K562 (cell line): ENCODE measurements around the gene CPZ. TPM values are rescaled to one million over a fixed set of nuclear protein-coding genes. Genes with fewer than 3 reads are reported as not detected.

Source experiments
- AFF4 ChIP-seq: sonication (generic); formaldehyde crosslinking; IDR thresholded peaks from 2 replicates; pipeline ENCODE4 v1.8.0; 2023; ENCODE audit warnings: mild to moderate bottlenecking, missing genetic modification reagents
- ARID2 ChIP-seq: fragments of 450-650 bp; IDR thresholded peaks from 2 replicates; pipeline ENCODE4 v1.6.1; 2017; ENCODE audit warnings: antibody characterized with exemption, mild to moderate bottlenecking
- CTCF ChIP-seq, 3 experiments: IDR thresholded peaks in 2 of 3; conservative IDR thresholded peaks in 1 of 3; 2 replicates each; pipeline ENCODE4 v1.5.1; 2011 to 2012; ENCODE audit warnings: low read length in 3 of 3, mild to moderate bottlenecking in 3 of 3, control low read depth in 2 of 3, improper control_type of control experiment in 1 of 3, inconsistent platforms in 1 of 3, low read depth in 1 of 3, mixed read lengths in 1 of 3, moderate library complexity in 1 of 3; ENCODE audit not compliant: insufficient read depth in 2 of 3
- ELK3 ChIP-seq: fragments of 450-650 bp; formaldehyde crosslinking; IDR thresholded peaks from 2 replicates; pipeline ENCODE4 v1.4.0; 2020; ENCODE audit warnings: mild to moderate bottlenecking
- HDAC1 ChIP-seq, 2 experiments: fragments of 450-650 bp; IDR thresholded peaks; 2 replicates each; pipeline ENCODE4 v1.6.1; 2016 to 2017; ENCODE audit warnings: inconsistent platforms in 1 of 2, mild to moderate bottlenecking in 1 of 2, moderate library complexity in 1 of 2
- HMGXB4 ChIP-seq: sonication (generic); formaldehyde crosslinking; IDR thresholded peaks from 2 replicates; pipeline ENCODE4 v1.8.1; 2023; ENCODE audit warnings: mild to moderate bottlenecking, missing genetic modification reagents
- HNRNPK ChIP-seq: fragments of 200-400 bp; formaldehyde crosslinking; IDR thresholded peaks from one replicate; pipeline ENCODE4 v1.6.1; 2018; ENCODE audit warnings: mild to moderate bottlenecking, low read depth, low read length; ENCODE audit not compliant: poor library complexity, severe bottlenecking
- NBN ChIP-seq: fragments of 450-650 bp; IDR thresholded peaks from 2 replicates; pipeline ENCODE4 v1.6.1; 2016; ENCODE audit warnings: low read depth, mild to moderate bottlenecking
- NCOR1 ChIP-seq: fragments of 450-650 bp; IDR thresholded peaks from 2 replicates; pipeline ENCODE4 v1.6.1; 2016; ENCODE audit warnings: mild to moderate bottlenecking, moderate library complexity
- NFE2 ChIP-seq: IDR thresholded peaks from 2 replicates; pipeline ENCODE4 v1.6.1; 2014; ENCODE audit warnings: antibody characterized with exemption, low read depth
- PBX2 ChIP-seq, 2 experiments: IDR thresholded peaks in 1 of 2; conservative IDR thresholded peaks in 1 of 2; 2 replicates each; pipeline ENCODE4 v1.6.1; 2016; ENCODE audit warnings: low read depth in 2 of 2, mild to moderate bottlenecking in 1 of 2, missing compliant biosample characterization in 1 of 2, missing genetic modification characterization in 1 of 2, moderate library complexity in 1 of 2
- SNAPC5 ChIP-seq: fragments of 250-450 bp; sonication (Bioruptor Pico); IDR thresholded peaks from 2 replicates; pipeline ENCODE4 v1.8.0; 2021; ENCODE audit warnings: moderate library complexity, mild to moderate bottlenecking, inconsistent platforms
- SOX6 ChIP-seq: fragments of 450-650 bp; IDR thresholded peaks from 2 replicates; pipeline ENCODE4 v1.6.1; 2014; ENCODE audit warnings: mild to moderate bottlenecking
- polyA plus RNA-seq, 8 experiments: library from polyadenylated mRNA; depleted of rRNA in 4 of 8; stranded (reverse) in 5 of 8; unstranded in 3 of 8; fragments of >200 nt; fragmentation: Nextera tagmentation in 2 of 8; fragmentation: Illumina TruSeq in 1 of 8; extraction: Ambion mirVana in 2 of 8; extraction: Trizol in 1 of 8; gene quantifications; 2 replicates each; pipeline versions ENCODE4 v1.2.1 to v1.2.3, GENCODE V29; 2011 to 2014; ENCODE audit warnings: inconsistent platforms in 1 of 8, missing spikeins in 1 of 8
- total RNA-seq, 7 experiments: library from RNA; depleted of rRNA in 6 of 7; stranded (reverse); fragments of >200 nt in 6 of 7; fragmentation: Illumina TruSeq in 2 of 7; extraction: Trizol in 2 of 7; gene quantifications; 2 replicates each; pipeline versions ENCODE4 v1.2.1 to v1.2.3, GENCODE V29; 2011 to 2021; ENCODE audit warnings: low replicate concordance in 1 of 7

CPZ gene
- total and polyA plus RNA-seq, 9 of the 15 experiments (the other 6 are each of a cell fraction or from before 2014, with no cell fraction given): 0.06 to 2.2 (median 1.2) TPM; not detected in 1

GRCh38 chr4:8594097-8595038, 1.8 kb downstream of the CPZ start (continued):
- peak; percentile 75 for TF ChIP-seq ARID2
- no peak for TF ChIP-seq NFE2
- no peak for TF ChIP-seq HMGXB4 (CRISPR knock-in tag)
- no peak for TF ChIP-seq HNRNPK
- no peak for TF ChIP-seq AFF4
- TF ChIP-seq NBN: 0 out of 2 replicates have a peak, but pooled peaks have one; percentile 24
- TF ChIP-seq CTCF (IDR thresholded peaks at IDR 0.05 in 2 of 3, conservative IDR thresholded peaks at IDR 0.05 in 1 of 3; ENCODE audit: insufficient read depth in 2 of 3, low read depth in 1 of 3, low read length in 3 of 3): peak; percentile 78 to 94 (median 81)
- TF ChIP-seq SOX6: peak; percentile 19; the same call in 1 of the 2 replicates
- no peak; the same call in 1 of the 2 replicates for TF ChIP-seq PBX2 (CRISPR knock-in tag; IDR thresholded peaks at IDR 0.05; ENCODE audit: low read depth)
- TF ChIP-seq PBX2 (tag; conservative IDR thresholded peaks at IDR 0.05; ENCODE audit: low read depth): peak; percentile 85
- TF ChIP-seq NCOR1: no peak
- 0 out of 4 replicates have a peak, but pooled peaks of 1 of the 2 experiments have one; percentile 24 for TF ChIP-seq HDAC1 (IDR thresholded peaks at IDR 0.05)
- TF ChIP-seq SNAPC5 (CRISPR knock-in tag): no peak
- no peak for TF ChIP-seq ELK3 (CRISPR knock-in tag)
